ENCODE data around the gene STAU1.
A peak's percentile ranks its signal among the peaks of the same experiment; 100 is the strongest.
"Not testable (repeated sequence)": the region's sequence is repeated elsewhere in the genome, so short reads cannot be mapped to it uniquely, and the experiment has no call there.

Gene STAU1

DNA sequence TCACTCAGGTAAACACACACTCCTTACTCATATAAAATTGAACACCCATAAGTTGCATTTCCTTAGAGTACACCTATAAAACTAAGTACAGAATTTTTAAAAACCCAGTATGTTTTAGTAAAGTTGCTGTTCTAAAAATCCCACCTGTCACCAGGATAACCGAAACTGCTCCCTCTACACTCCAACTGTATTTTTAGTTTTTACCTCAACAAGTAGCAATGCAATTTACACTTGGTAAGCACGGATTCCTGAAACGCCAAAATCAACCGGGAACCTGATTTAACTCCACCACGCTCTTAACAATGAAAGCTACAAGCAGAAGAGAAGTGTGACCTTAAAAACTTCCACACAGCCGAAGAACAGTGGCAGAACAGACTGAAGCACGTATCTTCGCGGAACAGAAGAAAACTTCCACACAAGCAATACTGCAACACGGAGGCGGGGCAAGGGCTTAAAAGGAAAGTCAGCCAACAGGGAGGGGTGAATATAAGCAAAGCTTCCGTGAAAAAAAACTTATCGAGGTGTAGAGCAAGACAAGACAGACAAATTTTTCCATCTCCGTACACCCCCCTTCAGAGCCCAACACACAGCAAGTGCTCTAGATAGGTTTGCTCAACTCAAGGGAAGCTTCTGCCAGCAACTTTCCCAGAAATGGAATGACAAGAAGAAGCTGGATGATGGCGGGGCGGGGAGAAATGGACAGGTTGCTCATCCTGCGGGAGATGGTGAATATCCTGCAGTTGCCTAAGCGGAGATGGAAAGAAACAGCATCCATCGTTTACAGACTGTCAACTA lies 1.4 kb downstream of the STAU1 start:
- TF ChIP-seq, protein P1, sequence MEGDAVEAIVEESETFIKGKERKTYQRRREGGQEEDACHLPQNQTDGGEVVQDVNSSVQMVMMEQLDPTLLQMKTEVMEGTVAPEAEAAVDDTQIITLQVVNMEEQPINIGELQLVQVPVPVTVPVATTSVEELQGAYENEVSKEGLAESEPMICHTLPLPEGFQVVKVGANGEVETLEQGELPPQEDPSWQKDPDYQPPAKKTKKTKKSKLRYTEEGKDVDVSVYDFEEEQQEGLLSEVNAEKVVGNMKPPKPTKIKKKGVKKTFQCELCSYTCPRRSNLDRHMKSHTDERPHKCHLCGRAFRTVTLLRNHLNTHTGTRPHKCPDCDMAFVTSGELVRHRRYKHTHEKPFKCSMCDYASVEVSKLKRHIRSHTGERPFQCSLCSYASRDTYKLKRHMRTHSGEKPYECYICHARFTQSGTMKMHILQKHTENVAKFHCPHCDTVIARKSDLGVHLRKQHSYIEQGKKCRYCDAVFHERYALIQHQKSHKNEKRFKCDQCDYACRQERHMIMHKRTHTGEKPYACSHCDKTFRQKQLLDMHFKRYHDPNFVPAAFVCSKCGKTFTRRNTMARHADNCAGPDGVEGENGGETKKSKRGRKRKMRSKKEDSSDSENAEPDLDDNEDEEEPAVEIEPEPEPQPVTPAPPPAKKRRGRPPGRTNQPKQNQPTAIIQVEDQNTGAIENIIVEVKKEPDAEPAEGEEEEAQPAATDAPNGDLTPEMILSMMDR (IDR thresholded peaks at IDR 0.05; ENCODE audit: borderline replicate concordance, control extremely low read depth, extremely low read depth, insufficient read depth, missing control alignments) = no peak
- DNase-seq (ENCODE audit: low spot score) = peak; percentile 70
- in situ Hi-C loops (cut with MboI; ENCODE audit: low sequenced_read_pairs, unreplicated experiment) = no loop called here

DNA sequence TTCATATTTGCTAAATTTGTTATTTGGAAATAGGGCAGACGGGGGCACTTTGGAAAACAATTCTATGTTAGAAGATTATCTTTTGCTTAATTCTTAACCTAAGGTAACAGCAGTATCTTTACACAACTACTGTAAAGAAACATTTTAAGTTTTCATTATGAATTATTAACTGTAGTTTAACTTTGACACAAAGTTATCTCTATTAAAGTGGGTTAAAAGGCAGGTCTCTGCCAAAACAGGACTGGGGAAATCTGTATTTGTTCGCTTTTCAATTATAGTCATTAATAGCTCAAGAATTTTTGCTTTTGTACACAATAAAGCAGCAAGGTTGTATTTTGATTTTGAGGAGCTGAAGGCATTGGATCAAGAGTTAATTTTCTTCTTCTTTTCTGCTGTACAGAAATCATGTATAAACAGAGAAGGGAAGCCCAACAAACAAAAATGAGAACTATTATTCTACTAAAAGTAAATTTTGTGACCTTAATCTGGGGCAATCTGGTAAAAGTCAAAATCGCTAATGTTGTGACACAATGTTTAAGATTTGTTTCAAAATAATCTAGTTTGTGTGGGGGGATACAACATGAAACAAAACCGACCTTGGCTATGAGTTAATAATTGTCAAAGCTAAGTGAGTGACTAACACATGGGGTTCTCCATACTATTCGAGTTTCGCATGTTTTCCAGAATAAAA lies 2.9 kb downstream of the STAU1 start:
- in situ Hi-C loops (cut with MboI; ENCODE audit: low sequenced_read_pairs, unreplicated experiment) = no loop called here
- no peak for DNase-seq (ENCODE audit: low spot score)
- TF ChIP-seq, protein P1 (IDR thresholded peaks at IDR 0.05; ENCODE audit: borderline replicate concordance, control extremely low read depth, extremely low read depth, insufficient read depth, missing control alignments) = no peak

DNA sequence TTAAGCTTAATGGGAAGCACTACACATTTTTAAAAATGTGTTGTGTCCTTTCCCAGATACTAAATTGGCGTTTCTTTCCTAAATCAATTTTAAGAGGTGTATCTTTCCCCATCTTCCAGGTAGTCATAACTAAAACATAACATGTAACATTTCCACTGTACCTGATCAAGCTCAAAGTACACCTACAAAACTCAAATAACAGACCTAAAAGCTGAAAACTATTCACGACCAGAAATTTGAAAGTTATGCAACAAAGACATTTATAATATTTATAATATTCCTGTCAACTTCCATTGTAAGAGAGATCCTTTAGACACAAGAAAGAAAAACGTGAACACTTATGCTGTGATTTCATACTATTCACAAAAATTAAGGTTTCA lies 3.5 kb downstream of the STAU1 start:
- in situ Hi-C loops (cut with MboI; ENCODE audit: low sequenced_read_pairs, unreplicated experiment) = no loop called here
- no peak for DNase-seq (ENCODE audit: low spot score)
- TF ChIP-seq, protein P1 (IDR thresholded peaks at IDR 0.05; ENCODE audit: borderline replicate concordance, control extremely low read depth, extremely low read depth, insufficient read depth, missing control alignments) = no peak

DNA sequence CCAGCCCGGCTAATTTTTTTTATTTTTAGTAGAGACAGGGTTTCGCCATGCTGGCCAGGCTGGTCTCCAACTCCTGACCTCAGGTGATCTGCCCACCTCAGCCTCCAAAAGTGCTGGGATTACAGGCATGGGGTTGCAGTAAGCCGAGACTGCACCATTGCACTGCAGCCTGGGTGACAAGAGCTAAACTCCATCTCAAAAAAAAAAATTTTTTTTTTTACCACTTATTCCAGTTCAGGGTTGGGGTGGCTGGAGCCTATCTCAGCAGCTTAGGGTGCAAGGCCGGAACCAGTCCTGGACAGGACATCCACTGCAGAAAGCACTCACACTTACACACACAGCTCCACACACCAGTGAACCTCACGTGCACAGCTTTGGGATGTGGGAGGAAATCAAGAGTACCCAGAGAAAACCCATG lies 4.0 kb downstream of the STAU1 start:
- DNase-seq (ENCODE audit: low spot score); in situ Hi-C loops (cut with MboI; ENCODE audit: low sequenced_read_pairs, unreplicated experiment): not testable (repeated sequence)

DNA sequence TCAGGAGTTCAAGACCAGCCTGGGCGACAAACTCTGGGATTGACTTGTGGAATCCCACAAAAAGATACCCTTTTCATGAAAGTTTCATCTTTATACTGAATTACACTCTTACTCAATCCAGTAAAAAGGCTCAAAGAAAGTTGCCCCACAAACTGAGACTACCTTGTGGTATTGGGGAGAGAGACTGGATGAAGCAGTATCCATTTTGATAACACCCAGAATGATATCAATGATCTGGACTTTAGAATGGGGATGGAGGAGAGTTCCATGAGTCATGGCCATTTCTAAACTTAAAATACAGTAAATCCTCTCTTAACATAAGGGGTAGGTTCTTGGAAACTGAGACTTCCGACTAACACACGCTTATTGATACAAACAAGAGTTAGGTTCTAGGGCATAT lies 4.7 kb downstream of the STAU1 start:
- in situ Hi-C loops (cut with MboI; ENCODE audit: low sequenced_read_pairs, unreplicated experiment) = no loop called here
- TF ChIP-seq, protein P1 (IDR thresholded peaks at IDR 0.05; ENCODE audit: borderline replicate concordance, control extremely low read depth, extremely low read depth, insufficient read depth, missing control alignments) = no peak
- no peak for DNase-seq (ENCODE audit: low spot score)

DNA sequence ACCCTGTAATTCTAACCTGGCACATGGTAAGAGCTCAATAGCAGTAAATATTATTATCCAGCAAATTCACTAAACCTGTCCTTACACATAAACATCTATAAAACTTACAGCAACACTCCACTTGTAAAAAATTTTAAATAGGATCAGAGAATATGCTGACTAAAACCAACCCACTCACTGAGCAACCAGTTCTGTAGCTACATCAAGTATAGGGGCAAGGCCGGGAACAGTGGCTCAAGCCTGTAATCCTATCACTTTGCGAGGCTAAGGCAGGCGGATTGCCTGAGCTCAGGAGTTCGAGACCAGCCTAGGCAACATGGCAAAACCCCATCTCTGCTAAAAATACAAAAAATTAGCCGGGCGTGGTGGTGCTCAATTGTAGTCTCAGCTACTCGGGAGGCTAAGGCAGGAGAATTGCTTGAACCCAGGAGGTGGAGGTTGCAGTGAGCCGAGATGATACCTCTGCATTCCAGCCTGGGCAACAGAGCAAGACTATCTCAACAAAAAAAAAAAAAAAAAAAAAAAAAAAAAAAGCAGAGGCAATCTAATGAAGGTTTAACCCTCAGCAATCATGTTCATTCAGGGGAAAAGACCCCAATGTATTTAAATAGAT lies 6.8 kb downstream of the STAU1 start:
- TF ChIP-seq, protein P1 (IDR thresholded peaks at IDR 0.05; ENCODE audit: borderline replicate concordance, control extremely low read depth, extremely low read depth, insufficient read depth, missing control alignments) = no peak
- in situ Hi-C loops (cut with MboI; ENCODE audit: low sequenced_read_pairs, unreplicated experiment) = no loop called here
- no peak for DNase-seq (ENCODE audit: low spot score)
